Loucy (cell line): ENCODE results near the gene APOO.

Experiments used
- CTCF ChIP-seq: fragments of 200-600 bp; sonication (generic); conservative IDR thresholded peaks from 2 replicates; pipeline ENCODE4 v1.5.1; 2014; ENCODE audit warnings: mild to moderate bottlenecking, antibody characterized with exemption, low read length
- EZH2phosphoT487 ChIP-seq: fragments of 200-600 bp; IDR thresholded peaks from 2 replicates; pipeline ENCODE4 v1.6.1; 2018; ENCODE audit warnings: antibody characterized with exemption, mild to moderate bottlenecking, moderate library complexity, borderline replicate concordance

DNA sequence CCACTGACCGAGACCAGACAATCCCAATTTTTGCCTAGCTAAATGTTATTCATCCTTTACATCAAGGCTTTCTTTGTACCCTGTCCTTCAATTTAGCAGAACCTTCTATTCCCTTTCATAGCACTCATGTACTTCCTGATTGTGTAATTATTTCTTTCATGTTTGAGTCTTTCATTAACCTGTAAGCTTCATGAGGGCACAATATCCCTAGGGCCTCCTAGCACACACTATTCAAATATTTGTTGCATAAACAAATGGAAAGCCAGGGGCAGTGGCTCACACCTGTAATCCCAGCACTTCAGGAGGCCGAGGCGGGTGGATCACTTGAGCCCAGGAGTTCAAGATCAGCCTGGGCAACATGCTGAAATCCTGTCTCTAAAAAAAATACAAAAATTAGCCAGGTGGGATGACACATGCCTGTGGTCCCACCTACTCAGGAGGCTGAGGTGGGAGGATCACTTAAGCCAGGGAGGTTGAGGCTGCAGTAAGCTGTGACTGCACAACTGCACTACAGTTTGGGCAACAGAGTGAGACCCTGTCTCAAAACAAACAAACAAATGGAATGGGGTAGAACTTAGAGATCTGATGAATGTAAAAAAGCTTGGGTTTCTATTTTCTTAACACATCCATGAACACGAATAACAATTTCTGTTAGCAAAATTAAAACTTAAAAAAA lies 65.8 kb downstream of the APOO start:
- TF ChIP-seq CTCF (no peak), EZH2phosphoT487 (no peak)
